Measurements from ENCODE around the gene TRIM46.

DNA sequence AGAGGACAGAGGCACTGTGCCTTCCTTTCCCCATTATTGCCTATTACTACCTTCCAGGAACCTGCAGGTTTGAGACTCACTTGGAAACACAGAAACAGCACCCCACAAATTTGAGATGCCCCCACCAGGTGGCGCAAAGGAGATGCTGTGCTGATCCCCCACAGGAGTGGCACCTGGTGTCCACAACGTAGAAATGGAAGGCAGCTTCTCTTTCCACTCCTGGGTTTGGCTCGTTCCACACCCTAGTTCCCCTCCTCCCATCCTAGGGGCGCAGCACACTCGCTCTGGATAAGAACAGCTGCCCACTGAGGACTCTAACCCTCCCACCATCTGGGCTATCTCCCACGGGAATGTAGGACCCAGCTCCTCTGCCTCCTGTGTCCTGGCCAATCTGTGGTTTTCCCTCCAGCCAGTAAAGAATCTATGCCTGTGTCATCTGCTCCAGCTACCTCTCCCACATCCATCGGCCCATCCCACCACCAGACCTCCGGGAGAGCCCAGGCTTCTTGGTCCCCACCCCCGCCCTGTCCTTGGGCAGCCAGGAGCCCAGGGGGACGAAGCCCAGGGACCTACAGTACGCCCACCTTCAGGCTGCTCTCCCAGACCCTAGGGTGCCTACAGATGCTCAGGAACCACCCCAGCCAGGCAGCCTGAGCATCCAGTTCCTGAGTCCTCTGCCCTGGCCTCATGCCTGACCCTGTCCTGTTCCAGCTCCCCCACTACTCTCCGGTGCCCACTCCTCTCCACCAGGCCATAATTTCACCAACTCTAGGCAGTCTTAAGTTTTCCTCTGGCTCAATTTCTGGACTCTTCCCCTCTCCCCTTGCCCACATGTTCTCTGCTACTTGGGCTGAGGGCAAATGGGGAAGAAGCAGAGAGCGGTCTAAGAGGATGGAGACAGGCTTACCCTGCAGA lies 33.5 kb downstream of the TRIM46 start:
- TF ChIP-seq CEBPB (IDR thresholded peaks at IDR 0.05) (no peak), RAD21 (IDR thresholded peaks at IDR 0.05; ENCODE audit: low read depth) (peak; percentile 75), TAF1 (IDR thresholded peaks at IDR 0.05; ENCODE audit: low read depth) (no peak), TEAD4 (IDR thresholded peaks at IDR 0.05) (no peak), EP300 (IDR thresholded peaks at IDR 0.05; ENCODE audit: borderline replicate concordance) (no peak), YY1 (IDR thresholded peaks at IDR 0.05; ENCODE audit: low read depth) (0 out of 2 replicates have a peak, but pooled peaks have one; percentile 24)
- TF ChIP-seq, protein P1, sequence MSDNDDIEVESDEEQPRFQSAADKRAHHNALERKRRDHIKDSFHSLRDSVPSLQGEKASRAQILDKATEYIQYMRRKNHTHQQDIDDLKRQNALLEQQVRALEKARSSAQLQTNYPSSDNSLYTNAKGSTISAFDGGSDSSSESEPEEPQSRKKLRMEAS (IDR thresholded peaks at IDR 0.05): no peak
- TF ChIP-seq, protein P2, sequence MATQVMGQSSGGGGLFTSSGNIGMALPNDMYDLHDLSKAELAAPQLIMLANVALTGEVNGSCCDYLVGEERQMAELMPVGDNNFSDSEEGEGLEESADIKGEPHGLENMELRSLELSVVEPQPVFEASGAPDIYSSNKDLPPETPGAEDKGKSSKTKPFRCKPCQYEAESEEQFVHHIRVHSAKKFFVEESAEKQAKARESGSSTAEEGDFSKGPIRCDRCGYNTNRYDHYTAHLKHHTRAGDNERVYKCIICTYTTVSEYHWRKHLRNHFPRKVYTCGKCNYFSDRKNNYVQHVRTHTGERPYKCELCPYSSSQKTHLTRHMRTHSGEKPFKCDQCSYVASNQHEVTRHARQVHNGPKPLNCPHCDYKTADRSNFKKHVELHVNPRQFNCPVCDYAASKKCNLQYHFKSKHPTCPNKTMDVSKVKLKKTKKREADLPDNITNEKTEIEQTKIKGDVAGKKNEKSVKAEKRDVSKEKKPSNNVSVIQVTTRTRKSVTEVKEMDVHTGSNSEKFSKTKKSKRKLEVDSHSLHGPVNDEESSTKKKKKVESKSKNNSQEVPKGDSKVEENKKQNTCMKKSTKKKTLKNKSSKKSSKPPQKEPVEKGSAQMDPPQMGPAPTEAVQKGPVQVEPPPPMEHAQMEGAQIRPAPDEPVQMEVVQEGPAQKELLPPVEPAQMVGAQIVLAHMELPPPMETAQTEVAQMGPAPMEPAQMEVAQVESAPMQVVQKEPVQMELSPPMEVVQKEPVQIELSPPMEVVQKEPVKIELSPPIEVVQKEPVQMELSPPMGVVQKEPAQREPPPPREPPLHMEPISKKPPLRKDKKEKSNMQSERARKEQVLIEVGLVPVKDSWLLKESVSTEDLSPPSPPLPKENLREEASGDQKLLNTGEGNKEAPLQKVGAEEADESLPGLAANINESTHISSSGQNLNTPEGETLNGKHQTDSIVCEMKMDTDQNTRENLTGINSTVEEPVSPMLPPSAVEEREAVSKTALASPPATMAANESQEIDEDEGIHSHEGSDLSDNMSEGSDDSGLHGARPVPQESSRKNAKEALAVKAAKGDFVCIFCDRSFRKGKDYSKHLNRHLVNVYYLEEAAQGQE (IDR thresholded peaks at IDR 0.05; ENCODE audit: low read depth): no peak
- TF ChIP-seq, protein P3, sequence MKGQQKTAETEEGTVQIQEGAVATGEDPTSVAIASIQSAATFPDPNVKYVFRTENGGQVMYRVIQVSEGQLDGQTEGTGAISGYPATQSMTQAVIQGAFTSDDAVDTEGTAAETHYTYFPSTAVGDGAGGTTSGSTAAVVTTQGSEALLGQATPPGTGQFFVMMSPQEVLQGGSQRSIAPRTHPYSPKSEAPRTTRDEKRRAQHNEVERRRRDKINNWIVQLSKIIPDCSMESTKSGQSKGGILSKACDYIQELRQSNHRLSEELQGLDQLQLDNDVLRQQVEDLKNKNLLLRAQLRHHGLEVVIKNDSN (IDR thresholded peaks at IDR 0.05): no peak

Measured in Ishikawa (cell line).